GM18870 (cell line): ENCODE data around the gene APLN.

ENCODE experiments used
- ATAC-seq: cut with Tn5 transposase; IDR thresholded peaks from one replicate; pipeline ENCODE4 v1.9.1; 2021; ENCODE audit warnings: moderate library complexity; ENCODE audit not compliant: unreplicated experiment

Gene APLN

GRCh38 chrX:129663171-129663570, 8.4 kb upstream of the APLN start:
- ATAC-seq, result no peak

- no peak for ATAC-seq
These were observed 6.6 kb upstream of the APLN start for GRCh38 chrX:129661369-129661768.

GRCh38 chrX:129659861-129660260, 5.1 kb upstream of the APLN start:
- no peak for ATAC-seq

GRCh38 chrX:129659141-129659540, 4.4 kb upstream of the APLN start:
- no peak for ATAC-seq

- no peak for ATAC-seq
These were observed 3.7 kb upstream of the APLN start for GRCh38 chrX:129658429-129658828.

DNA sequence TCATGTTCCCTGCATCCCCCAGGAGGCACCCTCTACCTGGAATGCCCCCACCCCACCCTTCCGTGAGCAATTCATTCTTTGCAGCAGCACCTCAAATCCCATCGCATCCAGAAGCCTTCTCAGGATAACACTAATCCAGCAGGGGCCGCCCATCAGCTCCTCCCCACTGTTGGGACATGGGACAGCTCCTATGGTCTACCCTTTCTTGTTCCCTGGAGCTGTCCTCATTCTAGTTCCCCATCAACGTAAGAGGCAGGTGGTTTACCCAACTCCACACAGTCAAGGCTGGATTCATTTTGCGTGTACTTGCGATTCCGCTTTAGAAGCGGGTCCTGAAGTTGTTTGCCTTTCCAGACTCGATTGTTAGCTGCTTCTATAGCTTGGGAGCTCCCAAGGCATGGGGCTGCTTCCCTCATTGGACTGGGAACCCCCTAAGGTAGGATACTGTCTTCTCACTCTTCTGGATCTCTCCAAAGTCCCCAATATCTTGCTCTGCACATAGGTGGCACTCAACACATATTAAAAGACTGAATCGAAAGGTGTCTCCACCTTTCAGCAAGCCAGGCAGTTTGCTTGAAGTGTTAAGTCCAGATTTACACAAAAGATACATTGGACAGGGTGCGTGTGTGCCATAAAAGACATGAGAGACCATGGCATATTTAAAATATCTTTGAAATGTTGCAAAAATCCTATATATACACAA, 942 bp upstream of the APLN start:
- no peak for ATAC-seq

- ATAC-seq, result no peak
These were observed 645 bp downstream of the APLN start for GRCh38 chrX:129653971-129654651.

- ATAC-seq, result no peak
These were observed 1.4 kb downstream of the APLN start for GRCh38 chrX:129653181-129653970.

GRCh38 chrX:129652565-129653169, 2.1 kb downstream of the APLN start:
- no peak for ATAC-seq

DNA sequence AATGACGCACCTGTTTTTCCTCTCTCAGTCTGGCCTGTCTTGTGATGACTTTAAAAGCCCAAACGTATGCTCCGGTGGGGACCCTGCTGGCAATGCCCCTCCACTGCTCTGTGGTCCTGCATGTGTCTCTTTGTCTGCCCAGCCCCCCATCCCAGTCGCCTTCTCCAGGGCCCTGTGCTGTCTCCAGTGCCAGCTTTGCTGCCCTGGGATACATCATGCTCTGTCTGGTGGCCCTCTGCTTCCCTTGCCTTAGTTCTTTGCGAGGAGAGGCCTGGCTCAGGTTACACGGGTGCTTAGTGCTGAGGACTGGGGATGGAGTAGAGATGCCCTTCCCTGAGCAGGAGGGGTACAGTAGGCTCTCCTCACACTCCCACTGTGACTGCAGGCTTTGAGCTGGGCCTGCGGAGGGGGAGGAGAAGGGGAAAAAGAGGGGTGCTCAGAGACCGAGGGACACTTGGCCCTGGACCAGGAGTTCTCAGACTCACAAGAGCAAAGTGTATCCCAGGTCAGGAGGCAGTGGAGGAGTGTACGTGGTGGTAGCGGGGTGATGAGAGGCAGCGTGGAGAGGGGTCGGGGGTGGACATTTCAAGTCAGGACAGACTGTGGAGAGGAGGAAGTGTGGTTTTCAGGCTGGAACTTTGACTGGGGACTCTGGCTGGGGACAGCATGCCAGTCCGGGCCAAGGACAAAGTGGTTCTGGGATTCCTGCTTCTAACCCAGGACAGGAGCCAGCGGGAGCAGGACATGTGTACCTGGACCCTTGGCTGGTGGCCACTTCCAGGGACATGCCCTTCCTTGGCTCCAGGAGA, 2.8 kb downstream of the APLN start:
- ATAC-seq, result no peak

GRCh38 chrX:129650821-129651510, 3.8 kb downstream of the APLN start:
- ATAC-seq, result no peak

GRCh38 chrX:129650183-129650689, 4.5 kb downstream of the APLN start:
- no peak for ATAC-seq

DNA sequence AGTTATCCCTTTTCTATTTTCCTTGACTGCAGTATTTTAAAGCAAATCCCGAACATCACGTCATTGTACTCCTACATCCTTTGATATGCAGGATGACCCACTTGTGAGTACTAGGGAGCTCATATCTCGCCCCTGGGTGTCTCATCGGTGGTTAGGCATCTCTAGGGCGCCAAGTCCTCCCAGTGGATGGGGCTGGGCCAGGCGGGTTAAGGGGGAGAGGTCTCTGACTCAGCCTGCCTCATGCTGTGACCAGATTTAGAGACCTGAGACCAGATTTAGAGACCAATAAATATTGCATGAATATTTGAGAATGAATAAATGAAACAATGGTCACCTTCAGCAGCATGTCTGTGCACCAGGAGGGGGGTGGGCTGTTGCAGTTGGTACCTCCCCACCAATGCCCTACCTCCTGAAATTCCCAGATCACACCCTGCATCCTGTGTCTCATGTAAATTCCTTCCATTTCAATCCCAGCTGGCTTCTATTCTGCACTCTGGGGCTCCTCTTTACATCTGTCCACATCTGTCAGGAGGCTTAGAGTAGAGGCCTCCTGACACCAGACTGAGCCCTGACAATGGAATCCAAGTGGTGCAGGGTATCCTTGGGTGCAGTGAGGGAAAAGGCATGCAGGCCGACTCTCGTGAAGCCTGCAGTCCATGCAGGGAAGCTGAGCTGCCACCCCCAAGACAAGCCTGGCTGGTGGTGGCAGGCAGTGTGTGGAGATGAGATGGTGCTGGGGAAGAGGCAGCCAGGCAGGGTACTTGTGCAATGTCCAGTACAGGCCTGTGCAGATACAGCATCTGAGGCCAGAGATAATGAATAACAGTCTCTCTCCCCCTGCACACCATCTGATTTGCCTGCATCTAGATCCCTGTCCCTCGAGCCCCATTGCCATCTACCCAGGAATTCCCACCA, 5.2 kb downstream of the APLN start:
- ATAC-seq, result no peak

- no peak for ATAC-seq
These were observed 6.1 kb downstream of the APLN start for GRCh38 chrX:129648514-129649267.

- ATAC-seq, result no peak
These were observed 7.0 kb downstream of the APLN start for GRCh38 chrX:129647418-129648410.

DNA sequence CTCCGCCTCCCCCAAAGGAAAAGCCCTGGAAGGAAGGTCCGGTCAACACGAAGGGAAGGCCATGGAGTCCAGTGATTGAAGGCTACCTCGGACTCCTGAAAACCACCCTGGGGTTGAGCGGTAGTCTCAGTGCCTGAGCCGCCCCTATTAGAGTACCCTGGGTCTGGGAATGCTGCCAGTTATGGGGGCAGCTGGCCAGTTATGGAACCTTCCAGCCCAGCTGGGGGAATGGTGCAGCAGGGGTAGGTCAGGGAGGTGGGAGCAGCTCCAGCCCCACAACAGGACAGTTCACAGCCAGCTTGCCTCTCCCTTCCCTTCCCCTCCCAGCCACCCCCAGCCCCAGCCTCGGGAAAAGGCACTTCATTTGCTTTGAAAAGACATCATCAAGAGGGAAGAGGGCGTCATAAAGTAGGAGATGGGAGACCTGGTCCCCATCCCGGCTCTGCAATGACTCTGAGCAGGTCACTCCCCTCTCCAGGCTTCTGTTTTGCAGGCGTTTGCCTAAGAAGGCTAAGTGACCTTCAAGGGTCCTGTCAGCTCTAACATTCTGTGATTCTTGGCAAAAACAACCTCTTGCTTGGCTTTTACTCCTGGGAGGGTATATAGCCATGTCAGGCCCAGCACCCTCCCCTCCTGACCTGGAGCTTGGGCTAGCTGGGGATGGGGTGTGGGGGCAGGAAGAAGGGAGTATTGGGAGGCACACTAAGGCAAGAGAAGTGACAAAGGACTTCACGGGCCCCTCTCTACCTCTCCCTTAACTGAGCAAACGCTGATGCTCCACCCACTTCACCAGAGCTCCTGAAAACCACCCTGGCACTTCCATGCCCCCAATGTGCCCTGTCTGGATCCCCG, 8.0 kb downstream of the APLN start:
- ATAC-seq, result no peak
